ENCODE data around the gene KRT20. TPM values are rescaled to one million over a fixed set of nuclear protein-coding genes. Genes with fewer than 3 reads are reported as not detected.

The KRT20 gene
- polyA plus RNA-seq, 2 of the 4 experiments (the other 2 are of a cell fraction), result 0.28 TPM; not detected in 1

- TF ChIP-seq CEBPB (IDR thresholded peaks at IDR 0.05) (no peak), EP300 (IDR thresholded peaks at IDR 0.05) (no peak)
Observed at GRCh38 chr17:40879026-40879425, 6.0 kb downstream of the KRT20 start (continued).

GRCh38 chr17:40878044-40878443 is 7.0 kb downstream of the KRT20 start:
- WGBS (ENCODE audit: missing lambda C conversion rate), result 88% methylated on average over 9 of the region's 9 CpGs
- Histone ChIP-seq H3K4me2 (no peak overlapping the region), H3K4me3 (no peak overlapping the region), H3K4me1 (no peaks in the 10 kb centered on the region), H3K27ac (no peak overlapping the region), H3K9me3 (no peaks in the 10 kb centered on the region)
- FAIRE-seq, result peak; percentile 36
- ChIA-PET CTCF (interaction anchor here (0.5 to 4.5 kb wide), 6 partner anchors 11 to 783 kb away, joined by 3 to 19 read pairs (median 4); partner anchors contain the start of gene KRT12), POLR2A (no interaction called here)
- no peak for ATAC-seq
- DNase-seq (ENCODE audit: low read depth in 1 of 2, low spot score in 1 of 2), result no peak
- TF ChIP-seq ZC3H11A (IDR thresholded peaks at IDR 0.05) (no peak), RNF2 (IDR thresholded peaks at IDR 0.05; ENCODE audit: borderline replicate concordance, low read depth) (no peak), ZNF302 (CRISPR knock-in tag; IDR thresholded peaks at IDR 0.05) (no peak), ZSCAN20 (CRISPR knock-in tag; IDR thresholded peaks at IDR 0.05) (no peak), MAFK (IDR thresholded peaks at IDR 0.05; ENCODE audit: partially characterized antibody) (no peak), RFX5 (IDR thresholded peaks at IDR 0.05) (no peak), RARB (CRISPR knock-in tag; IDR thresholded peaks at IDR 0.05) (no peak), NR3C1 (IDR thresholded peaks at IDR 0.05) (no peak), POLR2AphosphoS2 (conservative IDR thresholded peaks at IDR 0.05; ENCODE audit: low read length) (no peak), KDM5A (IDR thresholded peaks at IDR 0.05) (no peak), BHLHE40 (IDR thresholded peaks at IDR 0.05; ENCODE audit: low read depth, low read length) (no peak), POLR2A (IDR thresholded peaks at IDR 0.05; ENCODE audit: low read length) (no peak), CEBPB (IDR thresholded peaks at IDR 0.05) (no peak), NPAS2 (CRISPR knock-in tag; IDR thresholded peaks at IDR 0.05; ENCODE audit: borderline replicate concordance) (no peak), SMC3 (IDR thresholded peaks at IDR 0.05) (no peak), PHF8 (IDR thresholded peaks at IDR 0.05; ENCODE audit: borderline replicate concordance, low read depth) (no peak), FOSB (CRISPR knock-in tag; IDR thresholded peaks at IDR 0.05) (no peak), ELK1 (IDR thresholded peaks at IDR 0.05; ENCODE audit: low read depth, low read length) (no peak), SREBF2 (IDR thresholded peaks at IDR 0.05) (no peak)
- TF ChIP-seq, protein P1, sequence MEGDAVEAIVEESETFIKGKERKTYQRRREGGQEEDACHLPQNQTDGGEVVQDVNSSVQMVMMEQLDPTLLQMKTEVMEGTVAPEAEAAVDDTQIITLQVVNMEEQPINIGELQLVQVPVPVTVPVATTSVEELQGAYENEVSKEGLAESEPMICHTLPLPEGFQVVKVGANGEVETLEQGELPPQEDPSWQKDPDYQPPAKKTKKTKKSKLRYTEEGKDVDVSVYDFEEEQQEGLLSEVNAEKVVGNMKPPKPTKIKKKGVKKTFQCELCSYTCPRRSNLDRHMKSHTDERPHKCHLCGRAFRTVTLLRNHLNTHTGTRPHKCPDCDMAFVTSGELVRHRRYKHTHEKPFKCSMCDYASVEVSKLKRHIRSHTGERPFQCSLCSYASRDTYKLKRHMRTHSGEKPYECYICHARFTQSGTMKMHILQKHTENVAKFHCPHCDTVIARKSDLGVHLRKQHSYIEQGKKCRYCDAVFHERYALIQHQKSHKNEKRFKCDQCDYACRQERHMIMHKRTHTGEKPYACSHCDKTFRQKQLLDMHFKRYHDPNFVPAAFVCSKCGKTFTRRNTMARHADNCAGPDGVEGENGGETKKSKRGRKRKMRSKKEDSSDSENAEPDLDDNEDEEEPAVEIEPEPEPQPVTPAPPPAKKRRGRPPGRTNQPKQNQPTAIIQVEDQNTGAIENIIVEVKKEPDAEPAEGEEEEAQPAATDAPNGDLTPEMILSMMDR (IDR thresholded peaks at IDR 0.05), result no peak

GRCh38 chr17:40873801-40874200 is 11.2 kb downstream of the KRT20 start:
- no peak overlapping the region for H3K27ac ChIP-seq
- CTCF ChIA-PET, result interaction anchor here (0.8 to 1.6 kb wide), 14 partner anchors 8 to 793 kb away, joined by 3 to 7 read pairs (median 4); partner anchors contain the start of gene KRT20
- H3K4me1 ChIP-seq, result no peaks in the 10 kb centered on the region
- peak; percentile 23 for FAIRE-seq
- 87% methylated on average over 1 of the region's 1 CpG for WGBS (ENCODE audit: missing lambda C conversion rate)
- H3K4me2 ChIP-seq, result no peak overlapping the region
- H3K4me3 ChIP-seq, result no peak overlapping the region
- no peak for TF ChIP-seq EP300 (IDR thresholded peaks at IDR 0.05)
- no peak for TF ChIP-seq ZC3H11A (IDR thresholded peaks at IDR 0.05)
- no peak for TF ChIP-seq TFCP2L1 (CRISPR knock-in tag; IDR thresholded peaks at IDR 0.05)
- no peak for TF ChIP-seq GATA3 (IDR thresholded peaks at IDR 0.05; ENCODE audit: borderline replicate concordance)
- TF ChIP-seq, protein P2, sequence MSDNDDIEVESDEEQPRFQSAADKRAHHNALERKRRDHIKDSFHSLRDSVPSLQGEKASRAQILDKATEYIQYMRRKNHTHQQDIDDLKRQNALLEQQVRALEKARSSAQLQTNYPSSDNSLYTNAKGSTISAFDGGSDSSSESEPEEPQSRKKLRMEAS (IDR thresholded peaks at IDR 0.05), result no peak
- TF ChIP-seq, protein P3, sequence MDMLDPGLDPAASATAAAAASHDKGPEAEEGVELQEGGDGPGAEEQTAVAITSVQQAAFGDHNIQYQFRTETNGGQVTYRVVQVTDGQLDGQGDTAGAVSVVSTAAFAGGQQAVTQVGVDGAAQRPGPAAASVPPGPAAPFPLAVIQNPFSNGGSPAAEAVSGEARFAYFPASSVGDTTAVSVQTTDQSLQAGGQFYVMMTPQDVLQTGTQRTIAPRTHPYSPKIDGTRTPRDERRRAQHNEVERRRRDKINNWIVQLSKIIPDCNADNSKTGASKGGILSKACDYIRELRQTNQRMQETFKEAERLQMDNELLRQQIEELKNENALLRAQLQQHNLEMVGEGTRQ (IDR thresholded peaks at IDR 0.05), result no peak
- no peak for TF ChIP-seq HES2 (IDR thresholded peaks at IDR 0.05)
- TF ChIP-seq CHD4 (IDR thresholded peaks at IDR 0.05; ENCODE audit: borderline replicate concordance), result no peak
- H3K9me3 ChIP-seq, result no peaks in the 10 kb centered on the region
- no peak for DNase-seq (ENCODE audit: low read depth in 1 of 2, low spot score in 1 of 2)
- POLR2A ChIA-PET, result no interaction called here
- no peak for ATAC-seq
